OCI-LY7 (cell line): ENCODE results near the gene SAMM50. TPM values are rescaled to one million over a fixed set of nuclear protein-coding genes. Genes with fewer than 3 reads are reported as not detected.

Experiments used
- BruUV-seq: library from RNA; stranded (reverse); fragments of 400-500 nt; replicated peaks from 2 replicates; lab custom pipeline; 2021; lab: Mats Ljungman, UMichigan
- CTCF ChIA-PET: fragments of 300-600 bp; sonication (Branson Sonifier 250); formaldehyde crosslinking; loops from one replicate; lab custom pipeline; 2022; ENCODE audit warnings: antibody characterized with exemption; ENCODE audit not compliant: unreplicated experiment; lab: Charles Lee
- POLR2A ChIA-PET: fragments of 300-600 bp; sonication (Branson Sonifier 250); formaldehyde crosslinking; loops from one replicate; lab custom pipeline; 2022; ENCODE audit warnings: antibody characterized with exemption; lab: Charles Lee
- DNase-seq: peaks from one replicate; pipeline ENCODE4 v3.0.0-alpha.2; 2015; ENCODE audit warnings: low spot score
- H2AFZ ChIP-seq: fragments of 200-600 bp; sonication (generic), shearing (Covaris generic); 2 replicates; pipeline ENCODE4 v1.6.1; 2014; ENCODE audit warnings: mild to moderate bottlenecking, antibody characterized with exemption, low read length, moderate library complexity
- H3K27ac ChIP-seq: fragments of 200-600 bp; sonication (generic); 2 replicates; pipeline ENCODE4 v1.5.1; 2014; ENCODE audit warnings: mixed run types, low read depth, mild to moderate bottlenecking, moderate library complexity, low read length, inconsistent platforms; ENCODE audit not compliant: poor library complexity, severe bottlenecking
- H3K36me3 ChIP-seq: fragments of 200-600 bp; sonication (generic); 2 replicates; pipeline ENCODE4 v1.6.1; 2014; ENCODE audit warnings: mild to moderate bottlenecking, antibody characterized with exemption, low read length, moderate library complexity, mixed read lengths; ENCODE audit not compliant: insufficient read depth
- H3K4me1 ChIP-seq: fragments of 200-600 bp; sonication (generic); 2 replicates; pipeline ENCODE4 v1.5.1; 2014; ENCODE audit warnings: mild to moderate bottlenecking, low read length; ENCODE audit not compliant: insufficient read depth, poor library complexity, severe bottlenecking
- H3K4me2 ChIP-seq: fragments of 200-600 bp; sonication (generic); 2 replicates; pipeline ENCODE4 v1.6.1; 2014; ENCODE audit warnings: mild to moderate bottlenecking, low read length
- H3K4me3 ChIP-seq: fragments of 200-600 bp; sonication (generic); 2 replicates; pipeline ENCODE4 v1.5.1; 2014; ENCODE audit warnings: mild to moderate bottlenecking, low read depth, low read length; ENCODE audit not compliant: poor library complexity, severe bottlenecking
- H3K79me2 ChIP-seq: fragments of 200-600 bp; sonication (generic); 2 replicates; pipeline ENCODE4 v1.6.1; 2016; ENCODE audit warnings: low read depth, mild to moderate bottlenecking, low read length, moderate library complexity, mixed read lengths; ENCODE audit not compliant: insufficient read depth
- H3K9me2 ChIP-seq: fragments of 200-600 bp; sonication (generic); 2 replicates; pipeline ENCODE4 v1.6.1; 2016; ENCODE audit warnings: mild to moderate bottlenecking, low read length, mixed read lengths; ENCODE audit not compliant: insufficient read depth
- H3K9me3 ChIP-seq: fragments of 200-600 bp; sonication (generic); 2 replicates; pipeline ENCODE4 v1.6.1; 2014; ENCODE audit warnings: mild to moderate bottlenecking, mixed run types, low read length, mixed read lengths
- H4K20me1 ChIP-seq: fragments of 200-600 bp; sonication (generic); 2 replicates; pipeline ENCODE4 v1.6.1; 2014; ENCODE audit warnings: mild to moderate bottlenecking, antibody characterized with exemption, low read length, moderate library complexity, mixed read lengths; ENCODE audit not compliant: insufficient read depth
- CTCF ChIP-seq: fragments of 200-600 bp; sonication (generic); conservative IDR thresholded peaks from 2 replicates; pipeline ENCODE4 v1.5.1; 2014; ENCODE audit warnings: mild to moderate bottlenecking, antibody characterized with exemption, low read length, moderate library complexity, mixed read lengths
- EZH2phosphoT487 ChIP-seq: fragments of 200-600 bp; sonication (generic); IDR thresholded peaks from 2 replicates; pipeline ENCODE4 v1.6.1; 2018; ENCODE audit warnings: low read depth, borderline replicate concordance, mild to moderate bottlenecking, mixed run types, antibody characterized with exemption, low read length, moderate library complexity, mixed read lengths
- intact Hi-C: fragments of 100-400 bp; cut with micrococcal nuclease; formaldehyde crosslinking; loops from one replicate; pipeline ENCODE4 v1.10.0; 2022; ENCODE audit not compliant: unreplicated experiment
- total RNA-seq, 2 experiments: library from RNA; depleted of rRNA in 1 of 2; stranded (reverse); fragments of >200 nt in 1 of 2; shearing (Covaris generic) in 1 of 2; gene quantifications; 2 replicates each; pipeline ENCODE4 v1.2.3, GENCODE V29; 2014 to 2022

Gene SAMM50
- total RNA-seq, 2 experiments from 2014 or later: 34.6 to 72.9 TPM

GRCh38 chr22:43995057-43995685, 39.9 kb downstream of the SAMM50 start:
- Histone ChIP-seq H3K4me3 (no peak overlapping the region), H3K9me2 (no peaks in the 10 kb centered on the region), H3K36me3 (peaks cover 90% of the 10 kb centered on the region), H2AFZ (no peak overlapping the region), H3K4me1 (peaks cover 10% of the 10 kb centered on the region), H3K9me3 (no peaks in the 10 kb centered on the region), H3K4me2 (no peak overlapping the region), H3K27ac (no peak overlapping the region), H3K79me2 (no peaks in the 10 kb centered on the region), H4K20me1 (no peaks in the 10 kb centered on the region)
- ChIA-PET POLR2A (no interaction called here), CTCF (no interaction called here)
- DNase-seq: no peak
- intact Hi-C loops: no loop called here
- no TSS peak for BruUV-seq
- TF ChIP-seq CTCF (no peak), EZH2phosphoT487 (no peak)

GRCh38 chr22:43995798-43996169, 40.5 kb downstream of the SAMM50 start:
- intact Hi-C loops: no loop called here
- H4K20me1 ChIP-seq: no peaks in the 10 kb centered on the region
- H2AFZ ChIP-seq: no peak overlapping the region
- peaks cover 10% of the 10 kb centered on the region for H3K4me1 ChIP-seq
- BruUV-seq: no TSS peak
- ChIA-PET CTCF (no interaction called here), POLR2A (interaction anchor here (0.6 kb wide), 1 partner anchor 37 kb away, joined by 3 read pairs; no protein-coding TSS in a partner anchor)
- no peak for DNase-seq
- H3K4me2 ChIP-seq: no peak overlapping the region; the same call in 1 of the 2 replicates
- no peak overlapping the region for H3K27ac ChIP-seq
- peaks cover 86% of the 10 kb centered on the region for H3K36me3 ChIP-seq
- no peaks in the 10 kb centered on the region for H3K79me2 ChIP-seq
- H3K4me3 ChIP-seq: no peak overlapping the region
- TF ChIP-seq CTCF (no peak), EZH2phosphoT487 (no peak)
- no peaks in the 10 kb centered on the region for H3K9me3 ChIP-seq
- no peaks in the 10 kb centered on the region for H3K9me2 ChIP-seq

GRCh38 chr22:43996170-43996980, 41.1 kb downstream of the SAMM50 start:
- peaks cover 84% of the 10 kb centered on the region for H3K36me3 ChIP-seq
- H3K9me3 ChIP-seq: no peaks in the 10 kb centered on the region
- intact Hi-C loops: no loop called here
- H3K79me2 ChIP-seq: no peaks in the 10 kb centered on the region
- POLR2A ChIA-PET: interaction anchor here (0.6 kb wide), 1 partner anchor 38 kb away, joined by 3 read pairs; no protein-coding TSS in a partner anchor
- no peak overlapping the region for H3K4me3 ChIP-seq
- H3K9me2 ChIP-seq: no peaks in the 10 kb centered on the region
- H2AFZ ChIP-seq: no peak overlapping the region
- TF ChIP-seq CTCF: no peak
- TF ChIP-seq EZH2phosphoT487: no peak
- no peaks in the 10 kb centered on the region for H4K20me1 ChIP-seq
- no peak overlapping the region for H3K27ac ChIP-seq
- BruUV-seq: no TSS peak
- peaks cover 10% of the 10 kb centered on the region for H3K4me1 ChIP-seq
- no peak overlapping the region; the same call in 1 of the 2 replicates for H3K4me2 ChIP-seq
- DNase-seq: no peak
- CTCF ChIA-PET: no interaction called here
